ENCODE data around the gene YIPF7.

GRCh38 chr4:44675366-44675765 lies 23.9 kb upstream of the YIPF7 start:
- TF ChIP-seq EZH2 (IDR thresholded peaks at IDR 0.05; ENCODE audit: borderline replicate concordance) = no peak
- TF ChIP-seq, protein P1, sequence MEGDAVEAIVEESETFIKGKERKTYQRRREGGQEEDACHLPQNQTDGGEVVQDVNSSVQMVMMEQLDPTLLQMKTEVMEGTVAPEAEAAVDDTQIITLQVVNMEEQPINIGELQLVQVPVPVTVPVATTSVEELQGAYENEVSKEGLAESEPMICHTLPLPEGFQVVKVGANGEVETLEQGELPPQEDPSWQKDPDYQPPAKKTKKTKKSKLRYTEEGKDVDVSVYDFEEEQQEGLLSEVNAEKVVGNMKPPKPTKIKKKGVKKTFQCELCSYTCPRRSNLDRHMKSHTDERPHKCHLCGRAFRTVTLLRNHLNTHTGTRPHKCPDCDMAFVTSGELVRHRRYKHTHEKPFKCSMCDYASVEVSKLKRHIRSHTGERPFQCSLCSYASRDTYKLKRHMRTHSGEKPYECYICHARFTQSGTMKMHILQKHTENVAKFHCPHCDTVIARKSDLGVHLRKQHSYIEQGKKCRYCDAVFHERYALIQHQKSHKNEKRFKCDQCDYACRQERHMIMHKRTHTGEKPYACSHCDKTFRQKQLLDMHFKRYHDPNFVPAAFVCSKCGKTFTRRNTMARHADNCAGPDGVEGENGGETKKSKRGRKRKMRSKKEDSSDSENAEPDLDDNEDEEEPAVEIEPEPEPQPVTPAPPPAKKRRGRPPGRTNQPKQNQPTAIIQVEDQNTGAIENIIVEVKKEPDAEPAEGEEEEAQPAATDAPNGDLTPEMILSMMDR (IDR thresholded peaks at IDR 0.05; ENCODE audit: poor library complexity) = no peak
- TF ChIP-seq EZH2phosphoT487 (IDR thresholded peaks at IDR 0.05; ENCODE audit: low read depth, severe bottlenecking, unreplicated experiment) = no peak

All from hepatocyte (in vitro differentiated cells).